ENCODE data around the gene TPP2.

TPP2 gene

GRCh38 chr13:102643656-102644055 lies 46.9 kb downstream of the TPP2 start:
- in situ Hi-C loops (cut with HindIII; ENCODE audit: low pct_ligation_motif_present, low pct_unique_long_range_greater_than_20kb, low sequenced_read_pairs) = no loop called here
- no peak for DNase-seq

GRCh38 chr13:102645701-102646100 lies 48.9 kb downstream of the TPP2 start:
- in situ Hi-C loops (cut with HindIII; ENCODE audit: low pct_ligation_motif_present, low pct_unique_long_range_greater_than_20kb, low sequenced_read_pairs) = no loop called here
- DNase-seq = no peak

- no peak for DNase-seq
- in situ Hi-C loops (cut with HindIII; ENCODE audit: low pct_ligation_motif_present, low pct_unique_long_range_greater_than_20kb, low sequenced_read_pairs) = no loop called here
Measured at GRCh38 chr13:102648046-102648445, 51.3 kb downstream of the TPP2 start.

GRCh38 chr13:102650444-102650843 lies 53.7 kb downstream of the TPP2 start:
- no peak for DNase-seq

GRCh38 chr13:102651392-102651791 lies 54.6 kb downstream of the TPP2 start:
- in situ Hi-C loops (cut with HindIII; ENCODE audit: low pct_ligation_motif_present, low pct_unique_long_range_greater_than_20kb, low sequenced_read_pairs) = no loop called here
- peak; percentile 8 for DNase-seq

More at GRCh38 chr13:102650444-102650843, 53.7 kb downstream of the TPP2 start:
- in situ Hi-C loops (cut with HindIII; ENCODE audit: low pct_ligation_motif_present, low pct_unique_long_range_greater_than_20kb, low sequenced_read_pairs) = no loop called here

GRCh38 chr13:102651892-102652291 lies 55.1 kb downstream of the TPP2 start:
- in situ Hi-C loops (cut with HindIII; ENCODE audit: low pct_ligation_motif_present, low pct_unique_long_range_greater_than_20kb, low sequenced_read_pairs) = no loop called here
- peak; percentile 76 for DNase-seq

- no peak for DNase-seq
- in situ Hi-C loops (cut with HindIII; ENCODE audit: low pct_ligation_motif_present, low pct_unique_long_range_greater_than_20kb, low sequenced_read_pairs) = no loop called here
Measured at GRCh38 chr13:102654756-102655155, 58.0 kb downstream of the TPP2 start.

- in situ Hi-C loops (cut with HindIII; ENCODE audit: low pct_ligation_motif_present, low pct_unique_long_range_greater_than_20kb, low sequenced_read_pairs) = no loop called here
- no peak for DNase-seq
Measured at GRCh38 chr13:102657630-102658029, 60.8 kb downstream of the TPP2 start.

- DNase-seq = no peak
- in situ Hi-C loops (cut with HindIII; ENCODE audit: low pct_ligation_motif_present, low pct_unique_long_range_greater_than_20kb, low sequenced_read_pairs) = no loop called here
Measured at GRCh38 chr13:102658660-102659059, 61.9 kb downstream of the TPP2 start.

GRCh38 chr13:102659168-102659713 lies 62.5 kb downstream of the TPP2 start:
- in situ Hi-C loops (cut with HindIII; ENCODE audit: low pct_ligation_motif_present, low pct_unique_long_range_greater_than_20kb, low sequenced_read_pairs) = no loop called here
- no peak for DNase-seq

GRCh38 chr13:102667023-102667422 lies 70.2 kb downstream of the TPP2 start:
- no peak for DNase-seq
- in situ Hi-C loops (cut with HindIII; ENCODE audit: low pct_ligation_motif_present, low pct_unique_long_range_greater_than_20kb, low sequenced_read_pairs) = no loop called here

- in situ Hi-C loops (cut with HindIII; ENCODE audit: low pct_ligation_motif_present, low pct_unique_long_range_greater_than_20kb, low sequenced_read_pairs) = no loop called here
- DNase-seq = no peak
Measured at GRCh38 chr13:102667911-102668310, 71.1 kb downstream of the TPP2 start.

GRCh38 chr13:102670130-102670529 lies 73.3 kb downstream of the TPP2 start:
- in situ Hi-C loops (cut with HindIII; ENCODE audit: low pct_ligation_motif_present, low pct_unique_long_range_greater_than_20kb, low sequenced_read_pairs) = no loop called here
- DNase-seq = no peak

GRCh38 chr13:102675115-102675514 lies 78.3 kb downstream of the TPP2 start:
- in situ Hi-C loops (cut with HindIII; ENCODE audit: low pct_ligation_motif_present, low pct_unique_long_range_greater_than_20kb, low sequenced_read_pairs) = no loop called here
- DNase-seq = no peak

GRCh38 chr13:102677122-102677521 lies 80.3 kb downstream of the TPP2 start:
- in situ Hi-C loops (cut with HindIII; ENCODE audit: low pct_ligation_motif_present, low pct_unique_long_range_greater_than_20kb, low sequenced_read_pairs) = no loop called here
- DNase-seq = no peak

GRCh38 chr13:102678339-102679107 lies 81.7 kb downstream of the TPP2 start:
- in situ Hi-C loops (cut with HindIII; ENCODE audit: low pct_ligation_motif_present, low pct_unique_long_range_greater_than_20kb, low sequenced_read_pairs) = no loop called here
- DNase-seq = no peak

GRCh38 chr13:102679449-102680132 lies 82.8 kb downstream of the TPP2 start:
- in situ Hi-C loops (cut with HindIII; ENCODE audit: low pct_ligation_motif_present, low pct_unique_long_range_greater_than_20kb, low sequenced_read_pairs) = no loop called here
- no peak for DNase-seq

- in situ Hi-C loops (cut with HindIII; ENCODE audit: low pct_ligation_motif_present, low pct_unique_long_range_greater_than_20kb, low sequenced_read_pairs) = no loop called here
- no peak for DNase-seq
Measured at GRCh38 chr13:102680133-102680717, 83.4 kb downstream of the TPP2 start.

All from ACHN (cell line).